Stomach smooth muscle (tissue), 2 donors: Measurements from ENCODE around the gene TLR10.
"Not testable (repeated sequence)": the region's sequence is repeated elsewhere in the genome, so short reads cannot be mapped to it uniquely, and the experiment has no call there.

Experiments used
- H3K27ac ChIP-seq: one replicate; pipeline ENCODE4 v1.7.0; 2013; ENCODE audit warnings: mild to moderate bottlenecking, low read length, inconsistent platforms
- H3K27me3 ChIP-seq, 2 donors: one replicate each; pipeline ENCODE4 v1.7.0; 2013; ENCODE audit warnings: low read length in 2 of 2; ENCODE audit not compliant: insufficient read depth in 2 of 2, control insufficient read depth in 1 of 2
- H3K36me3 ChIP-seq, 2 donors: one replicate each; pipeline ENCODE4 v1.7.0; 2013; ENCODE audit warnings: low read length in 2 of 2; ENCODE audit not compliant: control insufficient read depth in 2 of 2, insufficient read depth in 2 of 2
- H3K4me1 ChIP-seq: one replicate; pipeline ENCODE4 v1.7.0; 2013; ENCODE audit warnings: low read length; ENCODE audit not compliant: control insufficient read depth, insufficient read depth
- H3K4me3 ChIP-seq, 2 donors: one replicate each; pipeline ENCODE4 v1.7.0; 2013; ENCODE audit warnings: low read length in 2 of 2
- H3K9ac ChIP-seq, 2 donors: one replicate each; pipeline ENCODE4 v1.7.0; 2013; ENCODE audit warnings: low read length in 2 of 2, mild to moderate bottlenecking in 1 of 2
- H3K9me3 ChIP-seq, 2 donors: one replicate each; pipeline ENCODE4 v1.7.0; 2013; ENCODE audit warnings: low read length in 2 of 2; ENCODE audit not compliant: control insufficient read depth in 2 of 2
- donor health status: healthy.
- donor health status: Pancreatic carcinoma.

TLR10 gene

DNA sequence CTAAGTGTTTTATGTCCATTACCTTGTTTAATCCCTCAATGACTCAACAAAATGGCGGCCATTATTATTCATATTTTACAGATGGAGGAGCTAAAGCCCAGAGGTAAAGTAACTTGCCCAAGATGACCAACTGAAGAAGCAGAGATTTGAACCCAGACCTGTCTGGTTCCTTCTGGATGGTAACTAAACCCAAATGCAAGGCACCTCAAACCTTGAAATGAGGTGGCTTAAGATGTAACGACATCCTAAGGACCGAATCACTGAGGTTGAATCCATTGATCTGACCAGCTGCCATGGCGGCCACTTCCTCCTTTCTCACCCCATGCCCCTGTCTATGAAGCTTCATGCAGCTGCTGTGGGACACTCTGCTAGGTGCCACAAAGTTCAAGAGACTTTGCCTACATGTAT lies 932 bp downstream of the TLR10 start:
- Histone ChIP-seq H3K9me3 (no peaks in the 10 kb centered on the region), H3K36me3 (no peaks in the 10 kb centered on the region), H3K27ac (no peak overlapping the region), H3K4me3 (no peak overlapping the region), H3K27me3 (no peaks in the 10 kb centered on the region), H3K4me1 (no peaks in the 10 kb centered on the region), H3K9ac (no peak overlapping the region)

DNA sequence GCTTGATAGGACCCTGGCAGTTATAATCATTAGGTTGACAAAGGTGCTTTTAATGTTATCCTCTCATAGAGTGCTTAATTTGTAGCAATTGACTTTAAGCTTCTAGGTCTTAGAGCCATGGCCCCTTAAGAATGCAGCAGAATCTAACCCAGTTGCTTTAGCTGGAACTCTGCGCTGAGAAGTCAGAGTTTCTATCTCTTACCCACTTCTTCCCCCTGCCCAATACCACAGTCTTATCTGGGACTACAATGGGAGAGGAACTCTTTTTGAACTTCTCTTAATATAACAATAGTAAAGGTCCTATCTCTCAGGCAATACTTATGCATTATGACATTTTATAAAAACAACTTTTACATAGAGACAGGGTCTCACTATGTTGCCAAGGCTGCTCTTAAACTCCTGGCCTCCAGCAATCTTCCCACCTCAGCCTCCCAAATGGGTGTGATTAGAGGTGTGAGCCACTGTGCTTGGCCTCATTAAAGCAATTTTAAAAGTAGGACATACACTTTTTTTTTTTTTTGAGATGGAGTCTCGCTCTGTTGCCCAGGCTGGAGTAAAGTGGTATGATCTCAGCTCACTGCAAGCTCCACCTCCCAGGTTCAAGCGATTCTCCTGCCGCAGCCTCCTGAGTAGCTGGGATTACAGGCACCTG lies 1.8 kb downstream of the TLR10 start:
- Histone ChIP-seq H3K9ac (no peak overlapping the region), H3K36me3 (no peaks in the 10 kb centered on the region), H3K4me1 (no peaks in the 10 kb centered on the region), H3K4me3 (no peak overlapping the region), H3K27me3 (no peaks in the 10 kb centered on the region), H3K9me3 (no peaks in the 10 kb centered on the region), H3K27ac (no peak overlapping the region)

DNA sequence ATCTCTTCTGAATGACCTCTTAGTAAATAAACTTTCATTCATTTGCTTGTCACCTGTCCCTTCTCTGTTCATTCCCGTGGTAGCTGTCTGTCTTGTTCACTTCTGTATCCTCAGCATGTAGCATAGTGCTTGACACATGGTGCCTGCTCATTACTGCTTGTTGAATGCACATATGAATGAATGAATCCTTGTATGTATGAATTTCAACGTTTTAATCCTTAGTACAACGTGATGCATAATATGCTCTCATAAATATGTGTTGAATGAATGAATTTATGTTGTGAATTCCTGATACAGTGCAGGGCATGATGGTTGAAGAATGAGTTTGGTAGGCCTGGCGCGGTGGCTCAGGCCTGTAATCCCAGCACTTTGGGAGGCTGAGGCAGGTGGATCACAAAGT lies 3.0 kb downstream of the TLR10 start:
- H3K4me1 ChIP-seq = no peaks in the 10 kb centered on the region
- no peaks in the 10 kb centered on the region for H3K36me3 ChIP-seq
- H3K9ac ChIP-seq = no peak overlapping the region
- H3K4me3 ChIP-seq = no peak overlapping the region
- no peak overlapping the region for H3K27ac ChIP-seq
- no peaks in the 10 kb centered on the region for H3K27me3 ChIP-seq
- no peaks in the 10 kb centered on the region for H3K9me3 ChIP-seq

DNA sequence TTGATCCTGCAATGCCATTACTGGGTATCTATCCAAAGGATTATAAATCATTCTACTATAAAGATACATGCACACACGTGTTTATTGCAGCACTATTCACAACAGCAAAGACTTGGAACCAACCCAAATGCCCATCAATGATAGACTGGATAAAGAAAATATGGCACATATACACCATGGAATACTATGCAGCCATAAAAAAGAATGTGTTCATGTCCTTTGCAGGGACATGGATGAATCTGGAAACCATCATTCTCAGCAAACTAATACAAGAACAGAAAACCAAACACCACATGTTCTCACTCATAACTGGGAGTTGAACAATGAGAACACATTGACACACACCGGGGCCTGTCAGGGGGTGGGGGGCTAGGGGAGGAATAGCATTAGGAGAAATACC lies 4.9 kb downstream of the TLR10 start:
- H3K27me3 ChIP-seq, H3K4me3 ChIP-seq, H3K9ac ChIP-seq, H3K36me3 ChIP-seq, H3K4me1 ChIP-seq, H3K9me3 ChIP-seq, H3K27ac ChIP-seq: not testable (repeated sequence)

DNA sequence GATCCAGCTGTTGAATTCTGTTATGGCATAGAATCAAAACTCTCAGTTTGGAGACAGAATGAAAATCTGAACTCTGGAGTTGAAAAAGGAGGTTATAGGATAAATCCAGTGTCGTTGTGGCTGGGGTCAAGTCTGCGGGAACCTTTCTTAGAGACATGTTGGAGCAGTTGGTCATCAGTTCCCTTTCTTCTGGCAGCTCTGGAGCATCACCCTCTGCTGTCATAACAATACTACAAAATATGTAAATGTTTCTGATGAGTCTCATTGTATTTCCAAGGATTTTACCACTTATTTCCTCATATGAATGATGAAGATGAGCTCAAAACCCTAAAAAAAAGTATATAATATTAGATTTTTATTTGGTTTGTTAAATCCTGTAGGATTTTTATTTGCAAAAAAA lies 7.5 kb downstream of the TLR10 start:
- Histone ChIP-seq H3K27ac (no peak overlapping the region), H3K4me3 (no peak overlapping the region), H3K9ac (no peak overlapping the region), H3K36me3 (no peaks in the 10 kb centered on the region), H3K9me3 (no peaks in the 10 kb centered on the region), H3K4me1 (no peaks in the 10 kb centered on the region), H3K27me3 (no peaks in the 10 kb centered on the region)

DNA sequence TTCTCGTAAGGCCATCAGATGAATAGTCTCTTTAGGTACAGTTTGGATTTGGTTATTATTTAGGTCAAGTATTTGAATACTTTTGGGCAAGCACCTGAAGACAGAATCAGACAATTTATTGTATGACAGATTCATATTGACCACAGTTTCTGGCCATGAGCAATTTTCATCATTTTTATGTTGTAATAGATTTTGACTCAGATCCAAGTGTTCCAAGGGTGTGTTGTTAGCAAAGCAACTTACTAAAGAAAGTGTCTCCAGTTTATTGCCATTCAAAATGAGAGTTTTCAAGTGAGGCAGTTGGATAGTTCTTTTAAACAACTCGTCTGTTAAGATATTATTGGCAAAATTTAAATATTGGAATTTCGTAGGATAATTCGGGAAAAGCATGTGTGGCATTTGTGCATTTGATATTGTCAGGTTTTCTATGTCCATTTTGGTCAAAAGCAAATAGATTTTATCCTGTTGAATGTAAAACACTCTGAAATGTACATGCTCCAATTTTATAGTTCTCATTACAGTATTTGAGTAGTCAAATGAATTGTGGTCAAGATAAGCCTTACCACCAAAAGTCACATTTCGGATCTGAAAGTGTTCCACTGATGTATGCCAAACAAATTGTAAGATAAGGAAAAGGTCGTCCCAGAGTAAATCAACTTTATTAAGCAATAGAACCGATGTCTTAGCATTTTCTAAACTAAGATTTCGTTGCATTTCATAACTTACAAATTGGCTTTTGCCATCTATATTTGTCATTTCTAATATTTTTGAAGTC lies 8.4 kb downstream of the TLR10 start:
- no peaks in the 10 kb centered on the region for H3K4me1 ChIP-seq
- H3K4me3 ChIP-seq = no peak overlapping the region
- no peaks in the 10 kb centered on the region for H3K36me3 ChIP-seq
- H3K27me3 ChIP-seq = no peaks in the 10 kb centered on the region
- no peak overlapping the region for H3K9ac ChIP-seq
- H3K27ac ChIP-seq = no peak overlapping the region
- no peaks in the 10 kb centered on the region for H3K9me3 ChIP-seq

DNA sequence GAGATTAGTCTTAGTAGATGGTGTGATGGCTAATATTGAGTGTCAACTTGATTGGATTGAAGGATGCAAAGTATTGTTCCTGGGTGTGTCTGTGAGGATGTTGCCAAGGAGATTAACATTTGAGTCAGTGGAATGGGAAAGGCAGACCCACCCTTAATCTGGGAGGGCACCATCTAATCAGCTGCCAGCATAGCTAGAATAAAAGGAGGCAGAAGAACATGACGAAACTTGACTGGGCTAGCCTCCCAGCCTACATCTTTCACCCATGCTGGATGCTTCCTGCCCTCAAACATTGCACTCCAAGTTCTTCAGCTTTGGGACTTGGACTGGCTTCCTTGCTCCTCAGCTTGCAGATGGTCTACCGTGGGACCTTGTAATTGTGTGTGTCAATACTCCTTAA lies 12.5 kb downstream of the TLR10 start:
- H3K27ac ChIP-seq, H3K4me1 ChIP-seq, H3K27me3 ChIP-seq: not testable (repeated sequence)

DNA sequence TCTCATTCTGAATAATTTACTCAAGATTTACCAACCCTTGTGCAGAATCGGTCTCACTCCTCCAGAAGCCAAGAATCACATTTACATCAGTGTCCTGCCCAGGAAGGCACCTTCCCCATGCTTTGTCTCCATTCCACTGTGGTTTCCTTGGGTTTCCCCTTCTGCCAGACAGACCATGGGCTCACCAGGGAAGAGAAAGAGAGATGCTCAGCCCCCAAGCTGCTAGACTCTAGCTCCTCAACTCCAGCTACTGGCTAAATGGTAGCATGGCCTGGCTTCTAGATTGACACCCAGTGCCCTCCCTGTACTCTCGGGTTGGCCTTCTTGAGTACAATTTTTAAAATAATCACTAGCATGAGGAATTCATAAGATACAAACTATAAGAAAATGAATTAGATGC lies 12.9 kb downstream of the TLR10 start:
- no peaks in the 10 kb centered on the region for H3K9me3 ChIP-seq
- no peaks in the 10 kb centered on the region for H3K36me3 ChIP-seq
- H3K27me3 ChIP-seq = no peaks in the 10 kb centered on the region
- no peak overlapping the region for H3K4me3 ChIP-seq
- peaks cover 3% of the 10 kb centered on the region for H3K4me1 ChIP-seq
- H3K27ac ChIP-seq = no peak overlapping the region
- no peak overlapping the region for H3K9ac ChIP-seq

More for the DNA sequence above, 12.5 kb downstream of the TLR10 start:
- not testable (repeated sequence) for H3K9me3 ChIP-seq, H3K4me3 ChIP-seq, H3K36me3 ChIP-seq, H3K9ac ChIP-seq

DNA sequence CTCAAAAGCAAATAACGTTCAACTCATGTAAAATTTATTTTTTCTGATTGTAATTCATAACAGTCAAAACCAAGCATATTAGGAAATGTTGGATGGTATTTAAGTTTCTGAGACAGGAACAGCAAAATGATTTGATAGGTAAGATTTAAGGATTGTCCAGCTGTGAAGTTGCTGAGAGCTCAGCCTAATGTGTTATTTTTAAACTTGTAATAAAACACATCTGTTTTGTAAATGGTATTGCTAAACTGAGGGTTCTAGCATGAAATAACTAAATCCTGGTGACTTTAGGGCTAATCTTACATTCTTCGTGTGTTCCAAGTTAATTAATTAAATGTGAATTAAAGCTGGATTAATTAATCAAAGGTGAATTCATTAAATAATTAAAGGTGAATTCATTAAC lies 13.3 kb downstream of the TLR10 start:
- no peaks in the 10 kb centered on the region for H3K27me3 ChIP-seq
- H3K9me3 ChIP-seq = no peaks in the 10 kb centered on the region
- H3K36me3 ChIP-seq = no peaks in the 10 kb centered on the region
- no peak overlapping the region for H3K4me3 ChIP-seq
- no peak overlapping the region for H3K27ac ChIP-seq
- no peak overlapping the region for H3K9ac ChIP-seq
- peaks cover 3% of the 10 kb centered on the region for H3K4me1 ChIP-seq

DNA sequence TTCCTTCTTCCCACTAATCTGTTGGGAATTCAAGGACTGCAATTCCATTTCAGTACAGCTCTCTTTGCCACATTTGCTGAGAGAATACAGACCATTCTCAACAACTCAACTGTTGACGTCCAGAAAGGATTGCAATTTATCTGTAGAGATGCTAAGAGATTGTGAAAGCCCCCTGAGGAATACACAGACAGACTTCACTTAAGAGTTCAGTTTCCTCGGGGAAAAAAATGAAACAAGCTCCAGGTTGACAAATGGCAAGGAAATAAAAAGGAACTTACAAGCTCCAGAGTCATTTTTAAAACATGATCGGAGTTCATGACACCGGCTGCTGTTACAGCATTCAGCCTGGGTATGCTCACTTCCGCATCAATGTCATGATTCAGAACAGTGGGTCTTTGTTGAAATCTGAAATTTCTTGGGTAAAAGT lies 13.8 kb downstream of the TLR10 start:
- H3K36me3 ChIP-seq = no peaks in the 10 kb centered on the region
- H3K27ac ChIP-seq = no peak overlapping the region
- H3K9me3 ChIP-seq = no peaks in the 10 kb centered on the region
- H3K4me3 ChIP-seq = no peak overlapping the region
- peaks cover 3% of the 10 kb centered on the region for H3K4me1 ChIP-seq
- H3K27me3 ChIP-seq = no peaks in the 10 kb centered on the region
- H3K9ac ChIP-seq = no peak overlapping the region

DNA sequence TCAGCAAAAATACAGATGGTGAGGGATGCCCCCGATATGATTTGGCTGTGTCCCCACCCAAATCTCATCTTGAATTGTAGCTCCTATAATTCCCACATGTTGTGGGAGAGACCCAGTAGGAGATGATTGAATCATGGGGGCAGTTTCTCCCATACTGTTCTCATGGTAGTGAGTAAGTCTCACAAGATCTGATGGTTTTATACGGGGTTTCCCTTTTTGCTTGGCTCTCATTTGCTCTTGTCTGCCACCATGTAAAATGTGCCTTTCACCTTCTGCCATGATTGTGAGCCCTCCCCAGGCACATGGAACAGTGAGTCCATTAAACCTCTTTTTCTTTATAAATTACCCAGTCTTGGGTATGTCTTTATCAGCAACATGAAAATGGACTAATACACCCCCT lies 15.8 kb downstream of the TLR10 start:
- not testable (repeated sequence) for H3K4me3 ChIP-seq, H3K27ac ChIP-seq, H3K36me3 ChIP-seq, H3K9ac ChIP-seq, H3K9me3 ChIP-seq, H3K4me1 ChIP-seq, H3K27me3 ChIP-seq
